Stimulated activated CD4-positive, alpha-beta T cell treated with anti-CD3 and anti-CD28 coated beads, Interleukin-12 subunit alpha, Interleukin-12 subunit beta, amount 100 ng/mL, for 4 hours (primary cell): ENCODE measurements around the gene TXNRD1.
"Not testable (repeated sequence)": the region's sequence is repeated elsewhere in the genome, so short reads cannot be mapped to it uniquely, and the experiment has no call there.

Experiments
- DNase-seq: peaks from one replicate; pipeline ENCODE4 v3.0.0-alpha.2; 2020

TXNRD1 gene

GRCh38 chr12:104215638-104216297, at the start of gene TXNRD1:
TXNRD1 (plus strand) TSS chr12:104215779; CDS start chr12:104215803, 24 bp downstream.
- DNase-seq: peak; percentile 82

DNA sequence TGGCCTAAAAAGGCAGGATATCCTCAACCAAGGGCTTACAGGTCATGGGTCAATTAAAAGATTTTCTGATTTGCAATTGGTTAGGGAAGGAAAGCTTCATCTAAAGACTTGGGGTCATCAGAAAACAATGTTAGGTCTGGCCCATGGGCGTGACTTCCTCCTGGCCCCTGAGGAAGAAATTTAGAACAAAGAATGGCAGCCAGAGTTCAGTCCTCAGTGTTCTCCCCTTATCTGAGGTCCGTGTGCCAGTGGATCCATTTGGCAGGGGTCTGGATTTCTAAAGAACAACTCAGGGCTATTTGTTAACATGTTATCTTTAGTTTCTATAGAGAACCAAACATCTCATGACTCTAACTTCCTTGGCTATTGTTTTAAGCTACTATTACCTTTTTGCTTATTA, 49.8 kb upstream of the TXNRD1 start:
- no peak for DNase-seq

DNA sequence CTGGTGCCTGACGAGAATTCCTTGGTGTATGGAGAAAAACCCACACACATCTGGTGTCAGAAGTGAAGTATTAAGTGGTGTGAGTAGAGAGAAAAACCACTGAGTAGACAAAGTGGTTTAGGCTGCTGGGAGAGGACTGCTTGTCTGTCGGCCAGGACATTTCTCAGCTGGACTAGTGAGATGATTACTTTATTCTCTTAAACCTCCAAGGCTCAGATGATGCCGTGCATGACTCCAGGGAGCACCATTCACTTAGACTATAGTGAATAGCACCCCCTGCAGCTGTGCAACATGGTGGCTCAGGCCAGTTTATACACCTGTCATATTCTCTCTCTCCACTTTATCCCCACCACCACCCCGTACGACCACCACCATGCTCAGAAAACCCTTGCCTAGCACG, 49.1 kb upstream of the TXNRD1 start:
- DNase-seq: no peak

- no peak for DNase-seq
Observed at GRCh38 chr12:104167519-104168458, 47.8 kb upstream of the TXNRD1 start.

DNA sequence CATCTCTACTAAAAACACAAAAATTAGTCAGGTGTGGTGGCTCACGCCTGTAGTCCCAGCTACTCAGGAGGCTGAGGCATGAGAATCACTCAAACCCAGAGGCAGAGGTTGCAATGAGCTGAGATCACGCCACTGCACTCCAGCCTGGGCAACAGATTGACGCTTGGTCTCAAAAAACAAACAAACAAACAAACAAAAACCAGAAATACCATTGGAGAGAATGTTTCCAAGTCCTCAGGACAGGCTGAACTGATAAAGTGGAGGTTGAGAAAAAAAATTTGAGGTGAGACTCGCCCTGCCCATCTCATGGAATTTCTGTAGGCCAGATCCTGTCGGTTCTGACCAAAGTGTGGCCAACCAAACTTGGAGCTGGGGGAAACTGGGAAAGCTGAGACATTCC, 47.0 kb upstream of the TXNRD1 start:
- no peak for DNase-seq

- no peak for DNase-seq
Observed at GRCh38 chr12:104171785-104172569, 43.6 kb upstream of the TXNRD1 start.

GRCh38 chr12:104172570-104172947, 43.0 kb upstream of the TXNRD1 start:
- DNase-seq: no peak

DNA sequence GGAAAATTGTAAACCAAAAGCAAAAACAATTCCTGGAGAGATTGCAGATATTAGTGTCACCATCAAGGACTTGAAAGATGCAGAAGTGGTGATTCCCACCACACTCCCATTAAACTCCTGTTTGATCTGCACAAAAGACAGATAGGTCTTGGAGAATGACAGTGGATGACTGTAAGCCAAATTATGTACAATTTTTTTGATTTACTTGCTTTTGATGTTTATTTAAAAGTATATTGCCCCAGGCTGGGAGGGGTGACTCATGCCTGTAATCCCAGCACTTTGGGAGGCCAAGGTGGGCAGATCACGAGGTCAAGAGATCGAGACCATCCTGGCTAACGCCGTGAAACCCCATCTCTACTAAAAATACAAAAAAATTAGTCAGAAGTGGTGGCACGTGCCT, 41.8 kb upstream of the TXNRD1 start:
- DNase-seq: not testable (repeated sequence)

DNA sequence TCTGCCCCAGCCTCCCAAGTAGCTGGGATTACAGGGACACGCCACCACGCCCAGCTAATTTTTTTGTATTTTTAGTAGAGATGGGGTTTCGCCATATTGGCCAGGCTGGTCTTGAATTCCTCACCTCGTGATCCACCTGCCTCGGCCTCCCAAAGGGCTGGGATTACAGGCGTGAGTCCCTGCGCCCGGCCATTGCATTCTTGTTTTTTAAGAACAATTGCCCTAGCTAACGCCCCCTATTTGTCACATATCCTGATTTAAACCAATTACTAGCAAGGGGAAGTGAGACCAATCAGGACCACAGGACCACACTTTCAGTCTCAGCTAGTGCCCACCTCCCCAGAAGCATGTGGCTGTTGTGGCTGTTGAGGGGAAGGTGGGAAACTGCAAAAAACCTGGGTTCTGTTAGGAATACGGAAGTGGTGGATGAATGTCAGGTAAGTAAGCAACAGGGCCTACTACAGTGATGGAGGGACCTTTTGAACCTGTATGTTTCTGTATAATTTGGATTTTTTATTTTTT, 39.8 kb upstream of the TXNRD1 start:
- DNase-seq: no peak

- no peak for DNase-seq
Observed at GRCh38 chr12:104177336-104177662, 38.3 kb upstream of the TXNRD1 start.

DNA sequence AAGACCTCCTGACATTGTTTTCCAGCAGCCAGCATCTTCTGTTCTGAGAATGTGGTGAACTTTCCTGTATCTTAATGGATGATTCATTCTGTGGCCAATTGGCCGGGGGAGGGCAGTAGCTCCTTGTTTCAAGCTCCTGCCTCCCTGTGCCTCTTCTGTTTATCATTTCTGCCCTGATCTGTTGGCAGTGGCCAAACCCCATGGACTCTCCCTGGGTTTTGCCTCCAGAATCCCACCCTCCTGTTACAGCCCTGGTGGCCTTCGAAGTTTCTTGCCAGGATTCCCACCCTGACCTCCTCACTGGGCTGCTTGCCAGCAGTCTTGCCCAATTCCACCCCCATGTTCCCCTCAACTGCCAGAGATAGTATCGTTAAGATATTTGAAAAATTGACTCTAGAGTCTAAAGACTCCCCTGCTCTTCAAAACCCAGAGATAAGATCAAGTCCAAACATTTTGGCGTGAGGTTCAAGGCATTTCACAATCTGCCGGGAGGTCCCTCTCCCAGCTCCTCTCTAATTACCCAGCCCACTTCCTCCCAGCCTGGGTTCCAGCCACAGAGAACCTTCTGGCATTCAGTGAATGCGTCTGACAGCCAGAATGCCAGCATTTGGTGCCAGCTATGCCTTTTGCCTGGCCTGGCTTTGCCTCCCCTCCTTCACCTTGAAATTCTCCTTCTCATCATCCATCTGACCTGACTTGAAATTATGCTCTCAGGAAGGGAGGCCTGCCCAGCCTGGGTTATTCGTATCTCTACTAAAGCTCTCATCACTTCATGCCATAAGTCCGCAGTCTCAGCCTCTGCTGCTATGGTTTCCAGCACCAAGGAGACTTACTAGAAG, 37.7 kb upstream of the TXNRD1 start:
- no peak for DNase-seq

GRCh38 chr12:104180374-104180773, 35.2 kb upstream of the TXNRD1 start:
- DNase-seq: no peak

GRCh38 chr12:104181313-104181712, 34.3 kb upstream of the TXNRD1 start:
- no peak for DNase-seq

GRCh38 chr12:104182144-104182543, 33.4 kb upstream of the TXNRD1 start:
- no peak for DNase-seq

DNA sequence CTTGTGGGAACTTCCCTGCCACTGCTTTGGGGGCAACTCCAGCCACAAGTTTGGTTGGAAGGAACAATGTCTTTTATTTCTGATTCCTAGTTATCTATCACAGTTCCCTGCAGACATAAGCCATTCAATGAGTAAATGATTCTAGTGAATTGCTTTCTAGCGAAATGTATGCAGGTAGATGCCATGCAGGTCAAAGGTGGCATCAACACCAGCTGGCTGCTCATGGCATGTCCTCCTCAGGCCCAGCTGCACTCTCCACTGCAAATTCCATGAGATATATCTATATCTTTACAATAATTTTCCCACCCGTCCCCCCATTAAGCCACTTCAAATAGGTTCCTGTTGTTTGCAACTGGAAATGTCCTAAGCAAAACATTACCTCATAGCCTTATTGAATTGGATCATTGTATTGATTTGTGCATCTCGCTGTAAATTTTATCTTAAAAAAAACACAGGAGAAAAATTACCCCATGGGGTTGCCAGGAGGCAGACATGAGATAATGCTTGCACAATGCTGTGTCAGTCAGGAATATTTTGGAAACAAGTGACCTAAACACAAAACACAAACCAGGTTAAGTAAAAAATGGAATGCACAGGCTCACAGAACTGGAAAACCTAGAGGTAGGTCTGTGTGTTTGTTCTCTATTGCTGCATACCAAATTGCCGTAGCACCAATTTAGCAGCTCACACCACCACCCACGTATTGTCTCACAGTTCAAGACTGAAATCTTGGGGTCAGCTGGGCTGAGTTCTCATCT, 32.8 kb upstream of the TXNRD1 start:
- no peak for DNase-seq

DNA sequence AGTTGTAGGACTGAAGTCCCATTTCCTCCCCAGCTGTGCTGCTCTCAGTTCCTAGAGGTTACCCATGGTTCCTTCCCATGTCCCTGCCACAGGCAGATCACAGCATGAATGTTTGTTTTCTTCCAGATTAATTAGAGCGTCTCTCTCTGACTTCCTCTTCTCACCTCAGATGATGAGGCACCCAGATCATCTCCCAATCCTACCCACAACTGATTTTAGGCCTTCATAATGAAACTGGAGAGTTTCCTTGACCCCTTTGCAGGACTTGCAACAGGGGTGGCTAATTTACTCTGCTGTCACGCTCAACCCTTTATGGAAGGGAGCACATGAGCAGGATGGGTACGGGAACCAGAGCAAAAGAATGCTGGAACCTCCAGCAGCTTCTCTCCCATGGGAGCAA, 32.1 kb upstream of the TXNRD1 start:
- no peak for DNase-seq

DNA sequence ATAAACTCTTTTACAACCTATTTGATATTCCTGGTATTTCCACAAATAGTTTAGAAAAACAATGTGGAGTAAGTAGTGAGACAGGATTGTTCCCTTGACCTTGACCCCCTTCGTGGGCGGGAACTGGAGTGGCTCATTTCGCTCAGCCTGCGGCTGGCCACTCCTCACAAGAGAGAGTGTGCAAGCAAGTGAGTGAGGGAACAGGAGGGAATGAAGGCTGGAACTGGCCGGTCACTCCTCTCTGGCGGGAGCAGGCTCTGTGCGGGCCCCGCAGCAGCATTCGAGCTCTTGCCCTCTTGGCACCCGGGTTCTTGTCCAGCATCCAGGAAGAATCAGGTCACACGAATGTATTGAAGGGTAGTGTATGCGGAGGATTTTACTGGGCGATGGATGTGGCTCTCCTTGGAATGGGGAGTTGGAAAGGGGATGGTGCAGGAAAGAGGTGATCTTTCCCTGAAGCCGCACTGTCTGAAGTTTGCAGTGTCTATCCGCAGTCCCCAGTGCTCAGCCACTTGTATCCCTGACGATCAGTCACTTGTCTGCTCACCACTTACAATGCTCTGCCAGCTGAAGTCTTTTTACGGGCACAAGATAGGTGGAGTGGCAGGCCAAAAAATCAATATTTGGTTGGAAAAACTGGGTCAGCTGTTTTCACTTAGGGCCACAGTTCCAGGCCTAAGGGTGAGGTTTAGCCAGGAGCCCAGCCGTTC, 28.0 kb upstream of the TXNRD1 start:
- no peak for DNase-seq

DNA sequence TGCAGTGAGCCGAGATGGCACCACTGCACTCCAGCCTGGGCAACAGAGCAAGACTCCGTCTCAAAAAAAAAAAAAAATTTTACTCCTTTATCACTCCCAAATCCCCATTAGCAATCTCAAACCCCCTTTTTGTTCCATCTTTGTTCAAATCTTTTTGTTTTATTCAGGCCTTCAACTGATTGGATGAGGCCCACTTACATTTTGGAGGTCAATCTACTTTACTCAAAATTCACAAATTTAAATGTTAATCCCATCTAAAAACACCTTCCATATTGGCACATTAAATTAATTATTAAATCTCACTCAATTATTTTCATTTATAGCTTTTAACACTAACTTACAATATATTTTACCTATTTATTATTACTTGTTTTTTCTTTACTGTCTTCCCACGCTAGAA, 27.0 kb upstream of the TXNRD1 start:
- no peak for DNase-seq

- no peak for DNase-seq
Observed at GRCh38 chr12:104189915-104190555, 25.5 kb upstream of the TXNRD1 start.

- no peak for DNase-seq
Observed at GRCh38 chr12:104190641-104191176, 24.9 kb upstream of the TXNRD1 start.
